HG02852 (cell line): ENCODE measurements around the gene CCDC201.
"Not testable (repeated sequence)": the region's sequence is repeated elsewhere in the genome, so short reads cannot be mapped to it uniquely, and the experiment has no call there.

Experiments
- ATAC-seq: cut with Tn5 transposase; IDR thresholded peaks from one replicate; pipeline ENCODE4 v1.9.1; 2021; ENCODE audit warnings: mild to moderate bottlenecking, moderate library complexity; ENCODE audit not compliant: unreplicated experiment

Gene CCDC201

DNA sequence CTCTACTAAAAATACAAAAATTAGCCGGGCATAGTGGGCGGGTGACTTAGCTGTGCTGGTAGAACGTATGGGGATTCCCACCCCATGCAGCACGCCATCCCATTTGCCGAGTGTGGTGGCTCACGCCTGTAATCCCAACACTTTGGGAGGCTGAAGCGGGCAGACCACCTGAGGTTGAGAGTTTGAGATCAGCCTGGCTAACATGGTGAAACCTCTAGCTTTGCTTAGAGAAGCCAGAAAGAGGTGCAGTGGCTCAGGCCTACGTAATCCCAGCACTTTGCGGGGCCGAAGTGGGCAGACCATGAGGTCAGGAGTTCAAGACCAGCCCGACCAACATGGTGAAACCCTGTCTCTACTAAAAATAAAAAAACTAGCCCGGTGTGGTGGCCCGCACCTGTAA is 45.2 kb downstream of the CCDC201 start:
- ATAC-seq, result not testable (repeated sequence)

DNA sequence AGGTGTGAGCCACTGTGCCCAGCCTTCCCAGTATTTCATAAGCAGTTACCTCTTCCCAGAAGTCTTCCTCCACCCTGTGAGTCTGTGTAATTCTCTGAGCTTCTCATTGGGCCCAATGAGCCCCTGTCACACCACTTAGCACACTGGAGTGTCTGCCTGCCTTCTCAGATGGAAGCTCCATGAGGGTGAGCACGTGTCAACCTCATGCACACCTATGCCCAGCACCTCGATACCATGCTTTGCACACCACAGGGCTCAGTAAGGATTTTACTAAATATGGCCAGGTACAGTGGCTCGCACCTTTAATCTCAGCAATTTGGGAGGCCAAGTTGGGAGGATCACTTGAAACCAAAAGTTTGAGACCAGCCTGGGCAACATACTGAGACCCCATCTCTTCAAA is 46.3 kb downstream of the CCDC201 start:
- not testable (repeated sequence) for ATAC-seq

GRCh38 chr7:45818763-45819162 is 54.1 kb downstream of the CCDC201 start:
- ATAC-seq, result not testable (repeated sequence)

DNA sequence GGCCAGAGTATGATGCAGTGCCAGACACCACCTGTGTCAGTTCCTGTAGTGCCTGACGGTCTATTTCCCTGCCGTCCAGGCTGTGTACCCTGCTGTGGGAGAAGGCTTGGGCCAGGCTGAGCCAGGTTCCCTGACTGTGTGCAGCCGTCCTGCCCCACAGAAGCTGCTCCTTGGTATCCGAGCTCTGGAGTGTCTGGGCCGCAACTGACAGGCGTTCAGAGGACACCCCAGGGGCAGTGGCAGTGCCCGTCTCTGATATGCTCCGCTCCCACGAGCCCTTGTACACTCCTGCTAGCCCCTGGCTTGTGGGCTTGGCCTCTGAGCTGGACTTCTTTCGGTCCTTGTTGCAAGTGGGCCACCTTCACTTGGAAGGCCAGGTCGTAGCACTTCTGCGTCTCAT is 55.0 kb downstream of the CCDC201 start:
- not testable (repeated sequence) for ATAC-seq

- ATAC-seq, result not testable (repeated sequence)
Observed at GRCh38 chr7:45817016-45817415, 55.9 kb downstream of the CCDC201 start.

DNA sequence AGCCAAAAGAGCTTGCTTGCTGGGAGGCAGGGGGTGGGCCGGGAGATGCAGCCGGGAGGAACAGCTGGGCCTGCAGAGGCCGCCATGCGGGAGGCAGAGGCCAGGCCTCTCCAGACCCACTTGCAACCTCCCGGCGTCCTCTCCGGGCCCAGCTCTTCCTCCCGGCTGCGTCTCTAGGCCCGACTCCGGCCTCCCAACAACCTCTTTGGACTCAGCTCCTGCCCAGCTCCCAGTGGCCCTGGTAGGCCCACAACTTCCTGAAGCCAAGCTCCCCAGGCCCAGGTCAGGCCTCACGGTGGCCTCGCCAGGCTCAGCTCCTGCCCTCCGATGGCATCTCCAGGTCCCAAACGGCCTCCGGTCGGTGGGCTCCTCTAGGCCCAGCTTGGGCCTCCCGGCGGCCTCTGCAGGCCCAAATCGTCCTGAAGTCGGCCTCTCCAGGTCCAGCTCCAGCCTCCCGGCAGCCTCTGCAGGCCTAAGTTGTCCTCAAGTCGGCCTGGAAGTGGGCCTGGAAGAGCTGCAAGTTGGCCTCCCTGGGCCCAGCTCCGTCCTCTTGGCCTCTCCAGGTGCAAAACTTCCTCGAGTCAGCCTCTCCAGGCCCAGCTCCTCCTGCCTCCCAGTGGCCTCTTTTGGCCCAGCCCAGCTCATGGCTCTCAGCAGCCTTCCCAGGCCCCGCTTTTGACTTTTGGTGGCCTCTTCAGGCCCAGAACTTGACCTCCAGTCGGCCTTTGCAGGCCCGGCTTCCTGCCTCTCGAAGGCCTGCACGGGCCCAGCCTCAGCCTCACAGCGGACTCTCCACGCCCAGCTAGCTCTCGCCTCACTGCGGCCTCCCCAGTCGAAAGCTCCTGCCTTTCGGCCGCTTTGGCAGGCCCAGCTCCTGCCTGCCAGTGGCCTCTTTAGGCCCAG is 58.4 kb downstream of the CCDC201 start:
- ATAC-seq, result not testable (repeated sequence)

GRCh38 chr7:45813771-45814170 is 59.1 kb downstream of the CCDC201 start:
- not testable (repeated sequence) for ATAC-seq

GRCh38 chr7:45812946-45813345 is 59.9 kb downstream of the CCDC201 start:
- ATAC-seq, result no peak

- not testable (repeated sequence) for ATAC-seq
Observed at GRCh38 chr7:45811652-45812234, 61.1 kb downstream of the CCDC201 start.

- ATAC-seq, result not testable (repeated sequence)
Observed at GRCh38 chr7:45810451-45811005, 62.4 kb downstream of the CCDC201 start.
